ENCODE results near the gene RHOBTB1.
A peak's percentile ranks its signal among the peaks of the same experiment; 100 is the strongest.
"Not testable (repeated sequence)": the region's sequence is repeated elsewhere in the genome, so short reads cannot be mapped to it uniquely, and the experiment has no call there.

Gene RHOBTB1

GRCh38 chr10:60944058-60944909 is at the start of gene RHOBTB1:
Gene RHOBTB1 (minus strand): TSS chr10:60944185. CDS start chr10:60911542, 32,643 bp downstream.
- DNase-seq, result peak; percentile 90

GRCh38 chr10:60992636-60993035 is 48.7 kb upstream of the RHOBTB1 start:
- DNase-seq, result peak; percentile 56

GRCh38 chr10:60990663-60991062 is 46.7 kb upstream of the RHOBTB1 start:
- no peak for DNase-seq

GRCh38 chr10:60989400-60989876 is 45.5 kb upstream of the RHOBTB1 start:
- no peak for DNase-seq

GRCh38 chr10:60986791-60987190 is 42.8 kb upstream of the RHOBTB1 start:
- DNase-seq, result no peak

- peak; percentile 40 for DNase-seq
These were observed 42.0 kb upstream of the RHOBTB1 start for GRCh38 chr10:60985951-60986350.

GRCh38 chr10:60980997-60981396 is 37.0 kb upstream of the RHOBTB1 start:
- DNase-seq, result peak; percentile 69

- DNase-seq, result no peak
These were observed 35.7 kb upstream of the RHOBTB1 start for GRCh38 chr10:60979667-60980104.

- peak; percentile 88 for DNase-seq
These were observed 34.5 kb upstream of the RHOBTB1 start for GRCh38 chr10:60978287-60979115.

- no peak for DNase-seq
These were observed 33.5 kb upstream of the RHOBTB1 start for GRCh38 chr10:60977161-60978122.

GRCh38 chr10:60976687-60977086 is 32.7 kb upstream of the RHOBTB1 start:
- DNase-seq, result no peak

- no peak for DNase-seq
These were observed 31.7 kb upstream of the RHOBTB1 start for GRCh38 chr10:60975716-60976115.

GRCh38 chr10:60974463-60975149 is 30.6 kb upstream of the RHOBTB1 start:
- peak; percentile 63 for DNase-seq

GRCh38 chr10:60973086-60973485 is 29.1 kb upstream of the RHOBTB1 start:
- DNase-seq, result no peak

GRCh38 chr10:60972181-60972580 is 28.2 kb upstream of the RHOBTB1 start:
- DNase-seq, result not testable (repeated sequence)

GRCh38 chr10:60970526-60970925 is 26.5 kb upstream of the RHOBTB1 start:
- no peak for DNase-seq

- no peak for DNase-seq
These were observed 24.5 kb upstream of the RHOBTB1 start for GRCh38 chr10:60968504-60968903.

GRCh38 chr10:60967854-60968484 is 24.0 kb upstream of the RHOBTB1 start:
- DNase-seq, result no peak

GRCh38 chr10:60967260-60967659 is 23.3 kb upstream of the RHOBTB1 start:
- DNase-seq, result no peak

GRCh38 chr10:60965696-60966095 is 21.7 kb upstream of the RHOBTB1 start:
- DNase-seq, result no peak

Measured in fibroblast of skin of right biceps (primary cell).